ENCODE results near the gene EPN3.

EPN3 gene

GRCh38 chr17:50551433-50551815, 18.9 kb downstream of the EPN3 start:
- ATAC-seq (replicated peaks; ENCODE audit: extremely low read depth, poor library complexity, severe bottlenecking), result no peak
- DNase-seq (ENCODE audit: low spot score in 2 of 2), result no peak
- Mint-ChIP-seq H3K9me3 (no peaks in the 10 kb centered on the region), H3K4me1 (peaks cover 23% of the 10 kb centered on the region), H3K4me3 (no peak overlapping the region), H3K36me3 (ENCODE audit: insufficient read depth) (peaks cover 9% of the 10 kb centered on the region), H3K27me3 (no peaks in the 10 kb centered on the region), H3K27ac (ENCODE audit: low read depth) (no peak overlapping the region)

GRCh38 chr17:50551884-50552283, 19.3 kb downstream of the EPN3 start:
- Mint-ChIP-seq H3K27me3 (no peaks in the 10 kb centered on the region), H3K27ac (ENCODE audit: low read depth) (no peak overlapping the region), H3K36me3 (ENCODE audit: insufficient read depth) (peaks cover 7% of the 10 kb centered on the region), H3K4me1 (peaks cover 19% of the 10 kb centered on the region), H3K9me3 (no peaks in the 10 kb centered on the region), H3K4me3 (no peak overlapping the region)
- DNase-seq (ENCODE audit: low spot score in 2 of 2) (no peak), ATAC-seq (replicated peaks; ENCODE audit: extremely low read depth, poor library complexity, severe bottlenecking) (no peak)

GRCh38 chr17:50554201-50554600, 21.7 kb downstream of the EPN3 start:
- Mint-ChIP-seq H3K27me3 (peaks cover 21% of the 10 kb centered on the region), H3K36me3 (ENCODE audit: insufficient read depth) (peaks cover 8% of the 10 kb centered on the region), H3K4me3 (no peak overlapping the region), H3K27ac (ENCODE audit: low read depth) (no peak overlapping the region), H3K4me1 (peaks cover 14% of the 10 kb centered on the region), H3K9me3 (no peaks in the 10 kb centered on the region)
- no peak for ATAC-seq (replicated peaks; ENCODE audit: extremely low read depth, poor library complexity, severe bottlenecking)
- DNase-seq (ENCODE audit: low spot score in 2 of 2), result no peak

- ATAC-seq (replicated peaks; ENCODE audit: extremely low read depth, poor library complexity, severe bottlenecking), result no peak
- DNase-seq (ENCODE audit: low spot score in 2 of 2), result no peak
Observed at GRCh38 chr17:50556803-50557202, 24.3 kb downstream of the EPN3 start.

GRCh38 chr17:50557630-50558029, 25.1 kb downstream of the EPN3 start:
- no peak for ATAC-seq (replicated peaks; ENCODE audit: extremely low read depth, poor library complexity, severe bottlenecking)
- H3K27me3 Mint-ChIP-seq, result peaks cover 41% of the 10 kb centered on the region
- H3K36me3 Mint-ChIP-seq (ENCODE audit: insufficient read depth), result peaks cover 5% of the 10 kb centered on the region
- H3K4me1 Mint-ChIP-seq, result peaks cover 27% of the 10 kb centered on the region
- no peak overlapping the region for H3K27ac Mint-ChIP-seq (ENCODE audit: low read depth)
- no peaks in the 10 kb centered on the region for H3K9me3 Mint-ChIP-seq
- no peak overlapping the region for H3K4me3 Mint-ChIP-seq
- DNase-seq (ENCODE audit: low spot score in 2 of 2), result no peak

More at GRCh38 chr17:50556803-50557202, 24.3 kb downstream of the EPN3 start:
- Mint-ChIP-seq H3K4me1 (peaks cover 19% of the 10 kb centered on the region), H3K4me3 (no peak overlapping the region), H3K9me3 (no peaks in the 10 kb centered on the region), H3K27me3 (peaks cover 33% of the 10 kb centered on the region), H3K36me3 (ENCODE audit: insufficient read depth) (peaks cover 6% of the 10 kb centered on the region), H3K27ac (ENCODE audit: low read depth) (no peak overlapping the region)

- H3K9me3 Mint-ChIP-seq, result no peaks in the 10 kb centered on the region
- H3K4me3 Mint-ChIP-seq, result peak overlapping the region; percentile 76
- H3K27me3 Mint-ChIP-seq, result peaks cover 46% of the 10 kb centered on the region
- ATAC-seq (replicated peaks; ENCODE audit: extremely low read depth, poor library complexity, severe bottlenecking) (no peak), DNase-seq (ENCODE audit: low spot score in 2 of 2) (no peak)
- peaks cover 5% of the 10 kb centered on the region for H3K36me3 Mint-ChIP-seq (ENCODE audit: insufficient read depth)
- no peak overlapping the region for H3K27ac Mint-ChIP-seq (ENCODE audit: low read depth)
- peaks cover 27% of the 10 kb centered on the region for H3K4me1 Mint-ChIP-seq
Observed at GRCh38 chr17:50558091-50558490, 25.6 kb downstream of the EPN3 start.

- Mint-ChIP-seq H3K36me3 (ENCODE audit: insufficient read depth) (peaks cover 5% of the 10 kb centered on the region), H3K9me3 (no peaks in the 10 kb centered on the region), H3K4me1 (peaks cover 24% of the 10 kb centered on the region), H3K27ac (ENCODE audit: low read depth) (no peak overlapping the region), H3K27me3 (peaks cover 51% of the 10 kb centered on the region), H3K4me3 (peak overlapping the region; percentile 76)
- ATAC-seq (replicated peaks; ENCODE audit: extremely low read depth, poor library complexity, severe bottlenecking) (no peak), DNase-seq (ENCODE audit: low spot score in 2 of 2) (no peak)
Observed at GRCh38 chr17:50558581-50558940, 26.0 kb downstream of the EPN3 start.

GRCh38 chr17:50558941-50559614, 26.5 kb downstream of the EPN3 start:
- no peak for DNase-seq (ENCODE audit: low spot score in 2 of 2)
- Mint-ChIP-seq H3K4me1 (peaks cover 21% of the 10 kb centered on the region), H3K27ac (ENCODE audit: low read depth) (no peak overlapping the region), H3K36me3 (ENCODE audit: insufficient read depth) (peaks cover 5% of the 10 kb centered on the region), H3K9me3 (no peaks in the 10 kb centered on the region), H3K4me3 (peak overlapping the region; percentile 76), H3K27me3 (peaks cover 56% of the 10 kb centered on the region)
- no peak for ATAC-seq (replicated peaks; ENCODE audit: extremely low read depth, poor library complexity, severe bottlenecking)

GRCh38 chr17:50559674-50560184, 27.2 kb downstream of the EPN3 start:
- DNase-seq (ENCODE audit: low spot score in 2 of 2) (no peak), ATAC-seq (replicated peaks; ENCODE audit: extremely low read depth, poor library complexity, severe bottlenecking) (peak; percentile 13)
- Mint-ChIP-seq H3K27ac (ENCODE audit: low read depth) (no peak overlapping the region), H3K27me3 (peaks cover 62% of the 10 kb centered on the region), H3K9me3 (no peaks in the 10 kb centered on the region), H3K36me3 (ENCODE audit: insufficient read depth) (peaks cover 5% of the 10 kb centered on the region), H3K4me1 (peaks cover 22% of the 10 kb centered on the region), H3K4me3 (peak overlapping the region; percentile 76)

- DNase-seq (ENCODE audit: low spot score in 2 of 2), result peak; percentile 70 to 76
- Mint-ChIP-seq H3K4me1 (peaks cover 28% of the 10 kb centered on the region), H3K27ac (ENCODE audit: low read depth) (no peak within 1 kb of the TSS), H3K36me3 (ENCODE audit: insufficient read depth) (peaks cover 9% of the 10 kb centered on the region), H3K4me3 (peak within 1 kb of the TSS; percentile 76), H3K27me3 (peaks cover 68% of the 10 kb centered on the region), H3K9me3 (no peaks in the 10 kb centered on the region)
- peak; percentile 90 for ATAC-seq (replicated peaks; ENCODE audit: extremely low read depth, poor library complexity, severe bottlenecking)
Observed at GRCh38 chr17:50560185-50560824, 27.8 kb downstream of the EPN3 start, which contains the start of gene CACNA1G. TSS of gene CACNA1G (plus strand) at chr17:50560715. CDS start at chr17:50561460, 745 bp downstream.

- DNase-seq (ENCODE audit: low spot score in 2 of 2), result no peak
- ATAC-seq (replicated peaks; ENCODE audit: extremely low read depth, poor library complexity, severe bottlenecking), result no peak
- Mint-ChIP-seq H3K9me3 (no peaks in the 10 kb centered on the region), H3K27me3 (peaks cover 76% of the 10 kb centered on the region), H3K4me3 (peak overlapping the region; percentile 76), H3K4me1 (peaks cover 35% of the 10 kb centered on the region), H3K27ac (ENCODE audit: low read depth) (no peak overlapping the region), H3K36me3 (ENCODE audit: insufficient read depth) (peaks cover 16% of the 10 kb centered on the region)
Observed at GRCh38 chr17:50560931-50561745, 28.6 kb downstream of the EPN3 start.

- Mint-ChIP-seq H3K9me3 (no peaks in the 10 kb centered on the region), H3K4me3 (peak overlapping the region; percentile 69), H3K4me1 (peaks cover 35% of the 10 kb centered on the region), H3K36me3 (ENCODE audit: insufficient read depth) (peaks cover 16% of the 10 kb centered on the region), H3K27me3 (peaks cover 82% of the 10 kb centered on the region), H3K27ac (ENCODE audit: low read depth) (no peak overlapping the region)
- DNase-seq (ENCODE audit: low spot score in 2 of 2) (no peak), ATAC-seq (replicated peaks; ENCODE audit: extremely low read depth, poor library complexity, severe bottlenecking) (no peak)
Observed at GRCh38 chr17:50561746-50562141, 29.2 kb downstream of the EPN3 start.

Data from central memory CD8-positive, alpha-beta T cell (primary cell).